Measurements from ENCODE around the gene KRT7. TPM values are rescaled to one million over a fixed set of nuclear protein-coding genes. Genes with fewer than 3 reads are reported as not detected.

Gene KRT7
- total RNA-seq, 3 donors from 2014 or later, result 1.0 to 6.4 (median 1.7) TPM

- no peak overlapping the region for H3K4me3 ChIP-seq
- DNase-seq, result no peak
- no peaks in the 10 kb centered on the region for H3K36me3 ChIP-seq (ENCODE audit: low read depth)
- no peak for ATAC-seq
- no peak for TF ChIP-seq CTCF (IDR thresholded peaks at IDR 0.05)
- H3K9me3 ChIP-seq, result no peaks in the 10 kb centered on the region
- H3K4me1 ChIP-seq (ENCODE audit: low read depth), result peaks cover 9% of the 10 kb centered on the region
- intact Hi-C loops (cut with DNase I, micrococcal nuclease), result no loop called here
These were observed 2.4 kb upstream of the KRT7 start for GRCh38 chr12:52230364-52231281.

GRCh38 chr12:52231305-52232202 lies 1.5 kb upstream of the KRT7 start:
- intact Hi-C loops (cut with DNase I, micrococcal nuclease), result no loop called here
- Histone ChIP-seq H3K4me3 (no peak overlapping the region), H3K9me3 (no peaks in the 10 kb centered on the region), H3K36me3 (ENCODE audit: low read depth) (no peaks in the 10 kb centered on the region), H3K4me1 (ENCODE audit: low read depth) (peaks cover 9% of the 10 kb centered on the region)
- DNase-seq (no peak), ATAC-seq (peak; percentile 66)
- TF ChIP-seq CTCF (IDR thresholded peaks at IDR 0.05), result no peak

GRCh38 chr12:52232203-52232673 lies 805 bp upstream of the KRT7 start:
- Histone ChIP-seq H3K36me3 (ENCODE audit: low read depth) (no peaks in the 10 kb centered on the region), H3K4me1 (ENCODE audit: low read depth) (peaks cover 9% of the 10 kb centered on the region), H3K4me3 (no peak overlapping the region), H3K9me3 (no peaks in the 10 kb centered on the region)
- DNase-seq, result no peak
- ATAC-seq, result no peak
- no peak for TF ChIP-seq CTCF (IDR thresholded peaks at IDR 0.05)
- intact Hi-C loops (cut with DNase I, micrococcal nuclease), result no loop called here

GRCh38 chr12:52233462-52234207 lies 592 bp downstream of the KRT7 start:
- H3K36me3 ChIP-seq (ENCODE audit: low read depth), result no peaks in the 10 kb centered on the region

More at GRCh38 chr12:52233462-52234207, 592 bp downstream of the KRT7 start:
- peaks cover 9% of the 10 kb centered on the region for H3K4me1 ChIP-seq (ENCODE audit: low read depth)
- DNase-seq (no peak), ATAC-seq (no peak)
- TF ChIP-seq CTCF (IDR thresholded peaks at IDR 0.05), result no peak
- H3K9me3 ChIP-seq, result no peaks in the 10 kb centered on the region
- intact Hi-C loops (cut with DNase I, micrococcal nuclease), result no loop called here
- no peak overlapping the region for H3K4me3 ChIP-seq
